Ishikawa (cell line): ENCODE measurements around the gene TNFSF11.

Experiments used
- CEBPB ChIP-seq: IDR thresholded peaks from 2 replicates; pipeline ENCODE4 v1.6.1; 2012
- CREB1 ChIP-seq: IDR thresholded peaks from 2 replicates; pipeline ENCODE4 v1.6.1; 2012; ENCODE audit warnings: low read depth
- EP300 ChIP-seq: IDR thresholded peaks from 2 replicates; pipeline ENCODE4 v1.6.1; 2012; ENCODE audit warnings: borderline replicate concordance
- FOXM1 ChIP-seq: IDR thresholded peaks from 2 replicates; pipeline ENCODE4 v1.6.1; 2012; ENCODE audit warnings: low read depth, borderline replicate concordance
- MAX ChIP-seq: IDR thresholded peaks from 2 replicates; pipeline ENCODE4 v1.6.1; 2012
- NFIC ChIP-seq: IDR thresholded peaks from 2 replicates; pipeline ENCODE4 v1.6.1; 2012
- RAD21 ChIP-seq: IDR thresholded peaks from 2 replicates; pipeline ENCODE4 v1.6.1; 2012; ENCODE audit warnings: low read depth
- REST ChIP-seq: IDR thresholded peaks from 2 replicates; pipeline ENCODE4 v1.6.1; 2012; ENCODE audit warnings: low read depth, mild to moderate bottlenecking
- TAF1 ChIP-seq: IDR thresholded peaks from 2 replicates; pipeline ENCODE4 v1.6.1; 2012; ENCODE audit warnings: low read depth, mild to moderate bottlenecking
- TCF12 ChIP-seq: IDR thresholded peaks from 2 replicates; pipeline ENCODE4 v1.6.1; 2012; ENCODE audit warnings: low read depth
- TEAD4 ChIP-seq: IDR thresholded peaks from 2 replicates; pipeline ENCODE4 v1.6.1; 2012
- YY1 ChIP-seq: IDR thresholded peaks from 2 replicates; pipeline ENCODE4 v1.6.1; 2012; ENCODE audit warnings: low read depth
- ZBTB7A ChIP-seq: IDR thresholded peaks from 2 replicates; pipeline ENCODE4 v1.6.1; 2012; ENCODE audit warnings: low read depth

GRCh38 chr13:42638886-42639285 is 64.9 kb downstream of the TNFSF11 start:
- no peak for TF ChIP-seq TEAD4
- no peak for TF ChIP-seq CEBPB
- TF ChIP-seq REST, result no peak
- TF ChIP-seq ZBTB7A, result no peak
- TF ChIP-seq NFIC, result no peak
- TF ChIP-seq EP300, result no peak
- TF ChIP-seq TCF12, result no peak
- no peak for TF ChIP-seq MAX
- no peak for TF ChIP-seq RAD21
- TF ChIP-seq TAF1, result no peak
- no peak for TF ChIP-seq CREB1
- TF ChIP-seq YY1, result no peak
- no peak for TF ChIP-seq FOXM1
